Measurements from ENCODE around the gene CCDC107. TPM values are rescaled to one million over a fixed set of nuclear protein-coding genes. Genes with fewer than 3 reads are reported as not detected.
A peak's percentile ranks its signal among the peaks of the same experiment; 100 is the strongest.

CCDC107 gene
- total and polyA plus RNA-seq, 9 of the 15 experiments (the other 6 are each of a cell fraction or from before 2014, with no cell fraction given) = 0.35 to 11.3 (median 6.9) TPM; not detected in 1

DNA sequence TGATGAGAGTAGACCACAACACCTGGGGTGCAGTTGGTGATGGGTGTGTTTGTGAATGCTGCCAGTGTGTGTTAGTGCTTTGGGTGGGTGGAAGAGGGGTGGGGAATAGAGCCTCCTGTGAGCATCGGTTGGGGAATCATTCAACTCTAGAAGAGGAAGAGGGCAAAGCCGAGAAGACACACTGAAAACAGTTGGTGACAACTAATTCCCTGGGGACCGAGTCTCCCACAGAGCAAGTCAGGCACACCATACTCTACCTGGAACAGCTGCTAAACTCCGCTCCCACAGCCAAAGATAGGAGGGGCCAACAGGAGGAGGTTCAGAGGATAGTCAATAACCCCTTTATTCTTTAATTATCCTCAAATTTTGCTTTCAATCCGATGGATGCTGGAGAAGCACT is 8.5 kb downstream of the CCDC107 start:
- FAIRE-seq (no peak), DNase-seq (ENCODE audit: extremely low read depth in 1 of 4, low spot score in 3 of 4) (no peak), ATAC-seq (no peak)
- peaks cover 18% of the 10 kb centered on the region for H3K79me2 ChIP-seq (ENCODE audit: control insufficient read depth, insufficient read depth, low read length)
- in situ Hi-C loops (cut with MboI) = no loop called here
- H3K27me3 ChIP-seq (ENCODE audit: control insufficient read depth in 2 of 2, insufficient read depth in 2 of 2, low read length in 2 of 2) = no peaks in the 10 kb centered on the region
- intact Hi-C loops (cut with micrococcal nuclease) = loop anchor here (10.0 kb wide), 1 partner anchor 148 kb away; the partner anchor contains the start of genes HINT2 and SPAG8
- ChIA-PET CTCF (ENCODE audit: low intra/inter-chr PET ratio) (no interaction called here), POLR2A (interaction anchor here (1.2 kb wide), 1 partner anchor 9 kb away, joined by 4 read pairs; the partner anchor contains the start of genes CCDC107 and RMRP)
- TF ChIP-seq, protein P1, sequence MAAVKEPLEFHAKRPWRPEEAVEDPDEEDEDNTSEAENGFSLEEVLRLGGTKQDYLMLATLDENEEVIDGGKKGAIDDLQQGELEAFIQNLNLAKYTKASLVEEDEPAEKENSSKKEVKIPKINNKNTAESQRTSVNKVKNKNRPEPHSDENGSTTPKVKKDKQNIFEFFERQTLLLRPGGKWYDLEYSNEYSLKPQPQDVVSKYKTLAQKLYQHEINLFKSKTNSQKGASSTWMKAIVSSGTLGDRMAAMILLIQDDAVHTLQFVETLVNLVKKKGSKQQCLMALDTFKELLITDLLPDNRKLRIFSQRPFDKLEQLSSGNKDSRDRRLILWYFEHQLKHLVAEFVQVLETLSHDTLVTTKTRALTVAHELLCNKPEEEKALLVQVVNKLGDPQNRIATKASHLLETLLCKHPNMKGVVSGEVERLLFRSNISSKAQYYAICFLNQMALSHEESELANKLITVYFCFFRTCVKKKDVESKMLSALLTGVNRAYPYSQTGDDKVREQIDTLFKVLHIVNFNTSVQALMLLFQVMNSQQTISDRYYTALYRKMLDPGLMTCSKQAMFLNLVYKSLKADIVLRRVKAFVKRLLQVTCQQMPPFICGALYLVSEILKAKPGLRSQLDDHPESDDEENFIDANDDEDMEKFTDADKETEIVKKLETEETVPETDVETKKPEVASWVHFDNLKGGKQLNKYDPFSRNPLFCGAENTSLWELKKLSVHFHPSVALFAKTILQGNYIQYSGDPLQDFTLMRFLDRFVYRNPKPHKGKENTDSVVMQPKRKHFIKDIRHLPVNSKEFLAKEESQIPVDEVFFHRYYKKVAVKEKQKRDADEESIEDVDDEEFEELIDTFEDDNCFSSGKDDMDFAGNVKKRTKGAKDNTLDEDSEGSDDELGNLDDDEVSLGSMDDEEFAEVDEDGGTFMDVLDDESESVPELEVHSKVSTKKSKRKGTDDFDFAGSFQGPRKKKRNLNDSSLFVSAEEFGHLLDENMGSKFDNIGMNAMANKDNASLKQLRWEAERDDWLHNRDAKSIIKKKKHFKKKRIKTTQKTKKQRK (IDR thresholded peaks at IDR 0.05; ENCODE audit: borderline replicate concordance, low read depth, low read length) = no peak
- TF ChIP-seq SPI1 (IDR thresholded peaks at IDR 0.05; ENCODE audit: borderline replicate concordance, low read depth, low read length) (no peak), ZEB2 (IDR thresholded peaks at IDR 0.05) (no peak), TCF3 (CRISPR knock-in tag; IDR thresholded peaks at IDR 0.05) (no peak), MCM7 (IDR thresholded peaks at IDR 0.05) (no peak)
- TF ChIP-seq, protein P2, sequence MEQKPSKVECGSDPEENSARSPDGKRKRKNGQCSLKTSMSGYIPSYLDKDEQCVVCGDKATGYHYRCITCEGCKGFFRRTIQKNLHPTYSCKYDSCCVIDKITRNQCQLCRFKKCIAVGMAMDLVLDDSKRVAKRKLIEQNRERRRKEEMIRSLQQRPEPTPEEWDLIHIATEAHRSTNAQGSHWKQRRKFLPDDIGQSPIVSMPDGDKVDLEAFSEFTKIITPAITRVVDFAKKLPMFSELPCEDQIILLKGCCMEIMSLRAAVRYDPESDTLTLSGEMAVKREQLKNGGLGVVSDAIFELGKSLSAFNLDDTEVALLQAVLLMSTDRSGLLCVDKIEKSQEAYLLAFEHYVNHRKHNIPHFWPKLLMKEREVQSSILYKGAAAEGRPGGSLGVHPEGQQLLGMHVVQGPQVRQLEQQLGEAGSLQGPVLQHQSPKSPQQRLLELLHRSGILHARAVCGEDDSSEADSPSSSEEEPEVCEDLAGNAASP (IDR thresholded peaks at IDR 0.05) = no peak
- no peaks in the 10 kb centered on the region for H4K20me1 ChIP-seq (replicated peaks; ENCODE audit: control insufficient read depth, insufficient read depth, low read length)
- H2AFZ ChIP-seq (ENCODE audit: low read depth, low read length) = peak overlapping the region; percentile 33; the same call in 1 of the 2 replicates
- H3K27ac ChIP-seq (ENCODE audit: extremely low read depth, low read depth, low read length) = no peak overlapping the region
- no peak overlapping the region for H3K4me2 ChIP-seq (ENCODE audit: insufficient read depth, low read length)
- peaks cover 21% of the 10 kb centered on the region; the same call in 2 of the 3 replicates for H3K36me3 ChIP-seq (ENCODE audit: control insufficient read depth, insufficient read depth, low read length)
- 86% methylated on average over 4 of the region's 5 CpGs for WGBS (ENCODE audit: insufficient coverage, low coverage, missing lambda C conversion rate)
- H3K9me3 ChIP-seq (replicated peaks; ENCODE audit: control insufficient read depth, insufficient read depth, low read depth, low read length) = no peaks in the 10 kb centered on the region
- H3K4me1 ChIP-seq (replicated peaks in 1 of 2; ENCODE audit: control insufficient read depth in 2 of 2, insufficient read depth in 2 of 2, low read length in 2 of 2) = peaks cover 13 to 17% of the 10 kb centered on the region in 2 experiments
- H3K9me1 ChIP-seq (ENCODE audit: control insufficient read depth, insufficient read depth, low read length) = no peaks in the 10 kb centered on the region
- no peak overlapping the region for H3K9ac ChIP-seq (ENCODE audit: insufficient read depth in 1 of 2, low read depth in 2 of 2, low read length in 2 of 2)
- no peak overlapping the region for H3K4me3 ChIP-seq
- BruUV-seq (replicated peaks) = no TSS peak

All from K562 (cell line).